Tongue (tissue), 2 donors: ENCODE measurements around the gene CDC25B. TPM values are rescaled to one million over a fixed set of nuclear protein-coding genes. Genes with fewer than 3 reads are reported as not detected.

Source experiments
- DNase-seq: peaks from one replicate; pipeline ENCODE4 v3.0.0-alpha.2; 2015
- total RNA-seq: library from RNA; depleted of rRNA; stranded (reverse); fragments of >200 nt; gene quantifications from one replicate; pipeline ENCODE4 v1.2.3, GENCODE V29; 2014

Gene CDC25B
- total RNA-seq, 1 donor from 2014 or later = 52.3 TPM

- DNase-seq = no peak
These were observed 8.2 kb downstream of the CDC25B start for GRCh38 chr20:3804254-3804751.

- DNase-seq = no peak
These were observed 8.7 kb downstream of the CDC25B start for GRCh38 chr20:3804781-3805180.

- no peak for DNase-seq
These were observed 12.4 kb downstream of the CDC25B start for GRCh38 chr20:3808544-3808943.

- DNase-seq = peak; percentile 99
These were observed 15.6 kb downstream of the CDC25B start for GRCh38 chr20:3811467-3812258.

GRCh38 chr20:3812259-3812681 is 16.2 kb downstream of the CDC25B start:
- DNase-seq = no peak

- peak; percentile 26 for DNase-seq
These were observed 17.1 kb downstream of the CDC25B start for GRCh38 chr20:3812975-3813847.

- peak; percentile 19 for DNase-seq
These were observed 17.9 kb downstream of the CDC25B start for GRCh38 chr20:3813848-3814581.

GRCh38 chr20:3814928-3815495 is 18.9 kb downstream of the CDC25B start:
- no peak for DNase-seq

- no peak for DNase-seq
These were observed 19.7 kb downstream of the CDC25B start for GRCh38 chr20:3815703-3816315.

- peak; percentile 83 for DNase-seq
These were observed 22.3 kb downstream of the CDC25B start for GRCh38 chr20:3818155-3819151.

GRCh38 chr20:3819411-3820047 is 23.4 kb downstream of the CDC25B start:
- no peak for DNase-seq

GRCh38 chr20:3820048-3820900 is 24.2 kb downstream of the CDC25B start, which contains the start of gene AP5S1:
TSS of gene AP5S1 (plus strand) at chr20:3820547. CDS start at chr20:3822118, 1,571 bp downstream.
- peak; percentile 98 for DNase-seq

GRCh38 chr20:3820901-3821727 is 25.0 kb downstream of the CDC25B start:
- no peak for DNase-seq

- DNase-seq = no peak
These were observed 25.9 kb downstream of the CDC25B start for GRCh38 chr20:3821996-3822395.

GRCh38 chr20:3823881-3824280 is 27.8 kb downstream of the CDC25B start:
- DNase-seq = no peak

GRCh38 chr20:3825526-3825925 is 29.4 kb downstream of the CDC25B start:
- DNase-seq = no peak

GRCh38 chr20:3826420-3826819 is 30.3 kb downstream of the CDC25B start:
- DNase-seq = no peak

GRCh38 chr20:3828798-3829197 is 32.7 kb downstream of the CDC25B start:
- DNase-seq = no peak
